Liver (tissue), 9 donors: ENCODE results near the gene MTHFSD. TPM values are rescaled to one million over a fixed set of nuclear protein-coding genes. Genes with fewer than 3 reads are reported as not detected.

Experiments used
- DNase-seq: peaks from one replicate; pipeline ENCODE4 v3.0.0-alpha.2; 2017; ENCODE audit warnings: low spot score
- H3K27ac ChIP-seq, 2 donors: one replicate each; pipeline ENCODE4 v1.7.0; 2013; ENCODE audit warnings: inconsistent platforms in 2 of 2, low read length in 2 of 2, control low read depth in 1 of 2, low read depth in 1 of 2, mild to moderate bottlenecking in 1 of 2
- H3K27me3 ChIP-seq, 4 donors: one replicate each; pipeline versions ENCODE4 v1.6.1 to v1.7.0; 2013; ENCODE audit warnings: low read length in 3 of 4, inconsistent platforms in 1 of 4, mild to moderate bottlenecking in 1 of 4, moderate library complexity in 1 of 4; ENCODE audit not compliant: control insufficient read depth in 4 of 4, insufficient read depth in 4 of 4
- H3K36me3 ChIP-seq, 4 donors: one replicate each; pipeline versions ENCODE4 v1.6.1 to v1.7.0; 2013; ENCODE audit warnings: low read length in 3 of 4, mild to moderate bottlenecking in 3 of 4, low read depth in 1 of 4, moderate library complexity in 1 of 4; ENCODE audit not compliant: control insufficient read depth in 4 of 4, insufficient read depth in 3 of 4
- H3K4me1 ChIP-seq, 4 donors: one replicate each; pipeline versions ENCODE4 v1.6.1 to v1.7.0; 2013; ENCODE audit warnings: low read length in 3 of 4, mild to moderate bottlenecking in 3 of 4, moderate library complexity in 1 of 4; ENCODE audit not compliant: control insufficient read depth in 4 of 4, insufficient read depth in 4 of 4
- H3K4me3 ChIP-seq, 3 donors: one replicate each; pipeline versions ENCODE4 v1.6.1 to v1.7.0; 2013; ENCODE audit warnings: low read length in 3 of 3, control low read depth in 1 of 3, low read depth in 1 of 3, mild to moderate bottlenecking in 1 of 3
- H3K9ac ChIP-seq, 2 donors: one replicate each; pipeline ENCODE4 v1.7.0; 2013; ENCODE audit warnings: low read length in 2 of 2, mild to moderate bottlenecking in 2 of 2, moderate library complexity in 2 of 2, control low read depth in 1 of 2, low read depth in 1 of 2
- H3K9me3 ChIP-seq, 4 donors: one replicate each; pipeline versions ENCODE4 v1.6.1 to v1.7.0; 2013; ENCODE audit warnings: low read length in 3 of 4; ENCODE audit not compliant: control insufficient read depth in 4 of 4
- FOXA1 ChIP-seq: IDR thresholded peaks from 2 replicates; pipeline ENCODE4 v1.6.1; 2016; ENCODE audit warnings: antibody characterized with exemption
- HNF4A ChIP-seq, 2 donors: conservative IDR thresholded peaks; 2 replicates each; pipeline ENCODE4 v1.6.1; 2016; ENCODE audit warnings: antibody characterized with exemption in 2 of 2, mild to moderate bottlenecking in 2 of 2
- HNF4G ChIP-seq: IDR thresholded peaks from 2 replicates; pipeline ENCODE4 v1.6.1; 2016; ENCODE audit warnings: antibody characterized with exemption
- JUND ChIP-seq, 2 donors: IDR thresholded peaks; 2 replicates each; pipeline ENCODE4 v1.6.1; 2016; ENCODE audit warnings: antibody characterized with exemption in 2 of 2
- NR2F2 ChIP-seq: IDR thresholded peaks from 2 replicates; pipeline ENCODE4 v1.6.1; 2016; ENCODE audit warnings: antibody characterized with exemption
- RAD21 ChIP-seq, 2 donors: IDR thresholded peaks; 2 replicates each; pipeline ENCODE4 v1.6.1; 2016; ENCODE audit warnings: antibody characterized with exemption in 2 of 2, mild to moderate bottlenecking in 2 of 2
- RXRA ChIP-seq, 2 donors: IDR thresholded peaks; 2 replicates each; pipeline ENCODE4 v1.6.1; 2017 to 2018; ENCODE audit warnings: antibody characterized with exemption in 2 of 2, mild to moderate bottlenecking in 1 of 2
- SP1 ChIP-seq: IDR thresholded peaks from 2 replicates; pipeline ENCODE4 v1.6.1; 2018; ENCODE audit warnings: antibody characterized with exemption, mild to moderate bottlenecking
- TAF1 ChIP-seq: conservative IDR thresholded peaks from 2 replicates; pipeline ENCODE4 v1.6.1; 2016; ENCODE audit warnings: antibody characterized with exemption, mild to moderate bottlenecking
- YY1 ChIP-seq: IDR thresholded peaks from 2 replicates; pipeline ENCODE4 v1.6.1; 2016; ENCODE audit warnings: antibody characterized with exemption, mild to moderate bottlenecking
- WGBS: extraction: QIAGEN DNeasy Blood & Tissue Kit; methylation state at CpG from one replicate; pipeline ENCODE4 v1.1.7; 2013; 5-methylcytosine and 5-hydroxymethylcytosine counted together
- polyA plus RNA-seq, 2 donors: library from polyadenylated mRNA; stranded (reverse) in 1 of 2; unstranded in 1 of 2; fragments of 200-250 nt in 1 of 2; fragments of >200 nt in 1 of 2; fragmentation: Nextera tagmentation in 1 of 2; extraction: Ambion mirVana in 1 of 2; gene quantifications; one replicate each; pipeline versions ENCODE4 v1.2.1 to v1.2.3, GENCODE V29; 2013 to 2015
- total RNA-seq, 2 donors: library from RNA; depleted of rRNA; stranded (reverse); fragments of >200 nt; gene quantifications; one replicate each; pipeline ENCODE4 v1.2.3, GENCODE V29; 2014
- TF ChIP-seq, protein P1 (sequence below): IDR thresholded peaks from 2 replicates; pipeline ENCODE4 v1.6.1; 2016; ENCODE audit warnings: antibody characterized with exemption
- TF ChIP-seq, protein P2 (sequence below): IDR thresholded peaks from 2 replicates; pipeline ENCODE4 v1.6.1; 2016; ENCODE audit warnings: antibody characterized with exemption
- TF ChIP-seq, protein P3 (sequence below): IDR thresholded peaks from 2 replicates; pipeline ENCODE4 v1.6.1; 2016; ENCODE audit warnings: antibody characterized with exemption, mild to moderate bottlenecking
- TF ChIP-seq, protein P4 (sequence below): IDR thresholded peaks from 2 replicates; pipeline ENCODE4 v1.6.1; 2016; ENCODE audit warnings: antibody characterized with exemption
- donor health status: healthy.
- donor health status: healthy.
- donor health status: healthy.
- donor health status: healthy.
- donor health status: healthy.

Gene MTHFSD
- total and polyA plus RNA-seq, 4 donors: 4.6 to 8.1 (median 6.5) TPM

DNA sequence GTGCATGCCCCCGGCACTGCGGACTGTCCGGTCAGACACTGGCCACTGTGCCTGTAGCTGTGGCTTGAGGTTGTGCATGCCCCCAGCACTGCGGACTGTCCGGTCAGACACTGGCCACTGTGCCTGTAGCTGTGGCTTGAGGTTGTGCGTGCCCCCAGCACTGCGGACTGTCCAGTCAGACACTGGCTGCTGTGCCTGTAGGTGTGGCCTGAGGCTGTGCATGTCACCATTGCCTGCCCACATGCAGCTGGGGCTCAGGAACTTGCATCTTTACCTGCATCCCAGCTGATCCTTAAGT, 5.2 kb downstream of the MTHFSD start:
- H3K27ac ChIP-seq: no peak overlapping the region
- H3K9ac ChIP-seq: no peak overlapping the region
- TF ChIP-seq, protein P1, sequence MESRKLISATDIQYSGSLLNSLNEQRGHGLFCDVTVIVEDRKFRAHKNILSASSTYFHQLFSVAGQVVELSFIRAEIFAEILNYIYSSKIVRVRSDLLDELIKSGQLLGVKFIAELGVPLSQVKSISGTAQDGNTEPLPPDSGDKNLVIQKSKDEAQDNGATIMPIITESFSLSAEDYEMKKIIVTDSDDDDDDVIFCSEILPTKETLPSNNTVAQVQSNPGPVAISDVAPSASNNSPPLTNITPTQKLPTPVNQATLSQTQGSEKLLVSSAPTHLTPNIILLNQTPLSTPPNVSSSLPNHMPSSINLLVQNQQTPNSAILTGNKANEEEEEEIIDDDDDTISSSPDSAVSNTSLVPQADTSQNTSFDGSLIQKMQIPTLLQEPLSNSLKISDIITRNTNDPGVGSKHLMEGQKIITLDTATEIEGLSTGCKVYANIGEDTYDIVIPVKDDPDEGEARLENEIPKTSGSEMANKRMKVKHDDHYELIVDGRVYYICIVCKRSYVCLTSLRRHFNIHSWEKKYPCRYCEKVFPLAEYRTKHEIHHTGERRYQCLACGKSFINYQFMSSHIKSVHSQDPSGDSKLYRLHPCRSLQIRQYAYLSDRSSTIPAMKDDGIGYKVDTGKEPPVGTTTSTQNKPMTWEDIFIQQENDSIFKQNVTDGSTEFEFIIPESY: no peak
- no peak for TF ChIP-seq HNF4G
- no peaks in the 10 kb centered on the region for H3K9me3 ChIP-seq
- H3K36me3 ChIP-seq: peaks cover 0 to 51% (median 19%) of the 10 kb centered on the region in 4 donors
- no peaks in the 10 kb centered on the region for H3K27me3 ChIP-seq
- H3K4me3 ChIP-seq: no peak overlapping the region
- peaks cover 0 to 9% (median 7%) of the 10 kb centered on the region in 4 donors for H3K4me1 ChIP-seq
- DNase-seq: no peak
- 97% methylated on average over 7 of the region's 7 CpGs for WGBS

DNA sequence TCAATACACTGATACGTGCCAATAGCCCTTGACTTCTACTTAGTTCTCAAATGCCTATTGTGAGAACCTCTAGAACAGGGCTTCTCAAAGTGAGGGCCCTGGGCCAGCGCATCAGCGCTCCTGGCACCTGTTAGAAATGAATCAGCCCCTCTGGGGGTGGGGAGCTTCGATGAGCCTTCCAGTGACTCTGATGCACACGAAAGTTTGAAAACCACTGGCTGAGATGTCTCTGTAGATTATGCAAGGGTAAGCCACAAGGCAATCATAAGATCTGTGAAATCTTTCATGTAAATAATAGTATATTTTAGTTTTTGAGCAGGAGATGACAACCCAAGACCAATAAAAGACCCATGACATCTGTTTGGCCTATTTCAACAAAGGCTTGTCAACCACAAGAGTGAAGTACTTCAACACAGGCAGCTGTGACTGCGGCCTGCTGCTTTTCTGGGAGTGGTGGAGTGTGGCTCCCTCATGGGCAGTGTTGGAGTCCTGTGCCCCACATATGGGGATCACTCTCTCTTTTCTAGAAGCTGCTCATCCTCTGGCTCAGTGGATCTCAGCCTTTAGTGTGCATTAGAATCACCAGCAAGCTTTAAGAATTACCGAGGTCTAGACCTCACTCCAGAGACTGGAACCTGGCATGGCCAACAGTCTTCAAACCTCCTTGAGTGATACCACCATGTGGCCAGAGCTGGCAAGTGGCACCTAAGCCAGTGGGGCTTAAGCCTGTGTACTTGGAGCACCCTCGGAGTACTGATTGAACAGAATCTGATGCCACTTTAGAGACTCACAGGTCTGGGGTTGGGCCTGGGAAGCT, 5.8 kb downstream of the MTHFSD start:
- Histone ChIP-seq H3K27me3 (no peaks in the 10 kb centered on the region), H3K9me3 (no peaks in the 10 kb centered on the region), H3K4me1 (peaks cover 0 to 4% (median 3%) of the 10 kb centered on the region in 4 donors), H3K36me3 (peaks cover 0 to 51% (median 19%) of the 10 kb centered on the region in 4 donors), H3K27ac (no peak overlapping the region), H3K9ac (no peak overlapping the region), H3K4me3 (no peak overlapping the region)
- TF ChIP-seq, protein P2, sequence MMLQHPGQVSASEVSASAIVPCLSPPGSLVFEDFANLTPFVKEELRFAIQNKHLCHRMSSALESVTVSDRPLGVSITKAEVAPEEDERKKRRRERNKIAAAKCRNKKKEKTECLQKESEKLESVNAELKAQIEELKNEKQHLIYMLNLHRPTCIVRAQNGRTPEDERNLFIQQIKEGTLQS: no peak
- TF ChIP-seq NR2F2 (no peak), TAF1 (no peak), YY1 (no peak), FOXA1 (no peak), JUND (IDR thresholded peaks at IDR 0.05) (no peak), HNF4A (conservative IDR thresholded peaks at IDR 0.05) (no peak), RAD21 (IDR thresholded peaks at IDR 0.05) (no peak), RXRA (IDR thresholded peaks at IDR 0.05) (no peak), SP1 (no peak)
- TF ChIP-seq, protein P3, sequence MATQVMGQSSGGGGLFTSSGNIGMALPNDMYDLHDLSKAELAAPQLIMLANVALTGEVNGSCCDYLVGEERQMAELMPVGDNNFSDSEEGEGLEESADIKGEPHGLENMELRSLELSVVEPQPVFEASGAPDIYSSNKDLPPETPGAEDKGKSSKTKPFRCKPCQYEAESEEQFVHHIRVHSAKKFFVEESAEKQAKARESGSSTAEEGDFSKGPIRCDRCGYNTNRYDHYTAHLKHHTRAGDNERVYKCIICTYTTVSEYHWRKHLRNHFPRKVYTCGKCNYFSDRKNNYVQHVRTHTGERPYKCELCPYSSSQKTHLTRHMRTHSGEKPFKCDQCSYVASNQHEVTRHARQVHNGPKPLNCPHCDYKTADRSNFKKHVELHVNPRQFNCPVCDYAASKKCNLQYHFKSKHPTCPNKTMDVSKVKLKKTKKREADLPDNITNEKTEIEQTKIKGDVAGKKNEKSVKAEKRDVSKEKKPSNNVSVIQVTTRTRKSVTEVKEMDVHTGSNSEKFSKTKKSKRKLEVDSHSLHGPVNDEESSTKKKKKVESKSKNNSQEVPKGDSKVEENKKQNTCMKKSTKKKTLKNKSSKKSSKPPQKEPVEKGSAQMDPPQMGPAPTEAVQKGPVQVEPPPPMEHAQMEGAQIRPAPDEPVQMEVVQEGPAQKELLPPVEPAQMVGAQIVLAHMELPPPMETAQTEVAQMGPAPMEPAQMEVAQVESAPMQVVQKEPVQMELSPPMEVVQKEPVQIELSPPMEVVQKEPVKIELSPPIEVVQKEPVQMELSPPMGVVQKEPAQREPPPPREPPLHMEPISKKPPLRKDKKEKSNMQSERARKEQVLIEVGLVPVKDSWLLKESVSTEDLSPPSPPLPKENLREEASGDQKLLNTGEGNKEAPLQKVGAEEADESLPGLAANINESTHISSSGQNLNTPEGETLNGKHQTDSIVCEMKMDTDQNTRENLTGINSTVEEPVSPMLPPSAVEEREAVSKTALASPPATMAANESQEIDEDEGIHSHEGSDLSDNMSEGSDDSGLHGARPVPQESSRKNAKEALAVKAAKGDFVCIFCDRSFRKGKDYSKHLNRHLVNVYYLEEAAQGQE: no peak
- TF ChIP-seq, protein P4, sequence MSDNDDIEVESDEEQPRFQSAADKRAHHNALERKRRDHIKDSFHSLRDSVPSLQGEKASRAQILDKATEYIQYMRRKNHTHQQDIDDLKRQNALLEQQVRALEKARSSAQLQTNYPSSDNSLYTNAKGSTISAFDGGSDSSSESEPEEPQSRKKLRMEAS: no peak
- no peak for DNase-seq
- WGBS: 83% methylated on average over 8 of the region's 8 CpGs
